Measurements from ENCODE around the gene KCNC4. TPM values are rescaled to one million over a fixed set of nuclear protein-coding genes. Genes with fewer than 3 reads are reported as not detected.

The KCNC4 gene
- total RNA-seq, 3 donors from 2014 or later = 4.9 to 12.8 (median 8.0) TPM

DNA sequence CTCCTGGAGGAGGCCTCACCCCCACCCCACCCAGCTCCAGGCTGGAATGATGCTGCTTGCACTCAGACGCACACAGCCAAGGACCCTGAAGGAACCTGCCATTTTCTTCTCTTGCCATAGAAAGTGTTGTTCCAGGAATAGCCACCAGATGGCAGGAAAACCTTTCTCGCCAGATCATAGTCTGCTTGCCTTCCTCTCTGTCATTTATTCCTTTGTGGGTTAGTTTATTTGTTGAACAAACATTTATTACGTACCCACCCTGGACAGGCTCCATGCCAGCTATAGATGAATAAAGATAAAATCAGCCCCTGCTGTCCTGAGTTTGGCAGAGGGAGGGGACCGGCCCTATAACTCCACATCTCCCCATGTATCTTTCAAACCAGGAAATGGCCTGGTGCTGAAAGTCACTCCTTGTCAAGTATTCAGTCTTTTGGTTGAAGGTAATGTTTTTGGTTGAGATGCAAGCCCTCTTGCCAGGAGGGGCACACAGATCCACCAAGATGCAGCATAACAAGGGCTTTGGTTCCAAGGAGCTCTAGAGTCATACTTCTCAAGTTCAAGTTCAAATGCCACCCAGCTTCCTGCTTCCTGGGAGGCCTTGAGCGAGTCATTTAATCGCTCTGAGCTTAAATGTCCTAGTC lies 7.0 kb upstream of the KCNC4 start:
- ATAC-seq (peak; percentile 81), DNase-seq (peak in 1 of 3 donors; percentile 93)
- TF ChIP-seq, protein P1, sequence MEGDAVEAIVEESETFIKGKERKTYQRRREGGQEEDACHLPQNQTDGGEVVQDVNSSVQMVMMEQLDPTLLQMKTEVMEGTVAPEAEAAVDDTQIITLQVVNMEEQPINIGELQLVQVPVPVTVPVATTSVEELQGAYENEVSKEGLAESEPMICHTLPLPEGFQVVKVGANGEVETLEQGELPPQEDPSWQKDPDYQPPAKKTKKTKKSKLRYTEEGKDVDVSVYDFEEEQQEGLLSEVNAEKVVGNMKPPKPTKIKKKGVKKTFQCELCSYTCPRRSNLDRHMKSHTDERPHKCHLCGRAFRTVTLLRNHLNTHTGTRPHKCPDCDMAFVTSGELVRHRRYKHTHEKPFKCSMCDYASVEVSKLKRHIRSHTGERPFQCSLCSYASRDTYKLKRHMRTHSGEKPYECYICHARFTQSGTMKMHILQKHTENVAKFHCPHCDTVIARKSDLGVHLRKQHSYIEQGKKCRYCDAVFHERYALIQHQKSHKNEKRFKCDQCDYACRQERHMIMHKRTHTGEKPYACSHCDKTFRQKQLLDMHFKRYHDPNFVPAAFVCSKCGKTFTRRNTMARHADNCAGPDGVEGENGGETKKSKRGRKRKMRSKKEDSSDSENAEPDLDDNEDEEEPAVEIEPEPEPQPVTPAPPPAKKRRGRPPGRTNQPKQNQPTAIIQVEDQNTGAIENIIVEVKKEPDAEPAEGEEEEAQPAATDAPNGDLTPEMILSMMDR (IDR thresholded peaks at IDR 0.05) = peak; percentile 60
- Histone ChIP-seq H3K9me3 (no peaks in the 10 kb centered on the region), H3K4me3 (no peak overlapping the region), H3K36me3 (ENCODE audit: low read depth) (no peaks in the 10 kb centered on the region), H3K4me1 (ENCODE audit: low read depth) (no peaks in the 10 kb centered on the region)
- intact Hi-C loops (cut with DNase I, micrococcal nuclease) = loop anchor here in 1 of 2 donors (5.0 kb wide), 1 partner anchor 249 kb away; the partner anchor contains the start of gene PROK1

- TF ChIP-seq, protein P1 (IDR thresholded peaks at IDR 0.05) = no peak
- Histone ChIP-seq H3K4me1 (ENCODE audit: low read depth) (peaks cover 11% of the 10 kb centered on the region), H3K4me3 (no peak overlapping the region), H3K9me3 (no peaks in the 10 kb centered on the region), H3K36me3 (ENCODE audit: low read depth) (no peaks in the 10 kb centered on the region)
- ATAC-seq (no peak), DNase-seq (no peak)
- intact Hi-C loops (cut with DNase I, micrococcal nuclease) = loop anchor here in 1 of 2 donors (2.0 kb wide), 2 partner anchors 108 to 256 kb away; no protein-coding TSS in a partner anchor
Measured at GRCh38 chr1:110205156-110205555, 5.0 kb upstream of the KCNC4 start.

- Histone ChIP-seq H3K36me3 (ENCODE audit: low read depth) (no peaks in the 10 kb centered on the region), H3K4me3 (no peak overlapping the region), H3K9me3 (no peaks in the 10 kb centered on the region), H3K4me1 (ENCODE audit: low read depth) (peaks cover 11% of the 10 kb centered on the region)
- intact Hi-C loops (cut with DNase I, micrococcal nuclease) = loop anchor here in 1 of 2 donors (2.0 kb wide), 2 partner anchors 107 to 255 kb away; no protein-coding TSS in a partner anchor
- no peak for ATAC-seq
- DNase-seq = no peak
- TF ChIP-seq, protein P1 (IDR thresholded peaks at IDR 0.05) = no peak
Measured at GRCh38 chr1:110205591-110206155, 4.4 kb upstream of the KCNC4 start.

DNA sequence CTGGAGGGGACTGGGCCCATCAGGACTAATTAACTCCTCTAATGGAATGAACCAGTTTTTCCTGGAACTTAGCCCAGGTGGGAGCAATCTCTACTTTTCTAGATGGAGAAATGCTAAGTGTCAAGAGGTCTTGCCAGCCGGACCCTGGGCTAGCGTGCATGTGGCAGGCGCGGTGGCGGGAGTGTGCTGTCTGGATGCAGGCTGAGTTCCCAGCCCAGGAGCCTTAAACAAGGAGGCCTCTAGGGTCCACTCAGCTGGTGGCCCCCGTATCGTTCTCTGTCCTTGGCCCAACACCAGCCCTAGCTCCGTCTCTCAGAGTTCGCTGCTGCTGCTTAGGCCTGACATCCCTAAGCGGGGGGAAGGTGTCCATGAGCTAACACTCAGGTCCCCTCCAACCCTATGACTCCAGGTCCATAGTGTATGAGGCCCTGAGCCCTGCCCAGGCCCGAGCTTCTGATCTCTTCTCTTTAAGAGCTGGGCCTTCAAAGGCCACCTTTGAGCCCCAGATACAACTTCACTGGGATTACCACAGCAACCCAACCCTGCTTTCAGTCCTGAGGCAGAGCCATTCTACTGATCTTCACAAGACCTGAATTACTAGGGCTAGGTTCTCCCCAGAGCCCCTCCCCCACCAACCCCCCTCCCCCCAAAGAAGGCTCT lies 3.7 kb upstream of the KCNC4 start:
- no peaks in the 10 kb centered on the region for H3K36me3 ChIP-seq (ENCODE audit: low read depth)
- H3K4me3 ChIP-seq = no peak overlapping the region
- intact Hi-C loops (cut with DNase I, micrococcal nuclease) = no loop called here
- DNase-seq (no peak), ATAC-seq (no peak)
- TF ChIP-seq, protein P1 (IDR thresholded peaks at IDR 0.05) = no peak
- H3K9me3 ChIP-seq = no peaks in the 10 kb centered on the region
- H3K4me1 ChIP-seq (ENCODE audit: low read depth) = peaks cover 11% of the 10 kb centered on the region

DNA sequence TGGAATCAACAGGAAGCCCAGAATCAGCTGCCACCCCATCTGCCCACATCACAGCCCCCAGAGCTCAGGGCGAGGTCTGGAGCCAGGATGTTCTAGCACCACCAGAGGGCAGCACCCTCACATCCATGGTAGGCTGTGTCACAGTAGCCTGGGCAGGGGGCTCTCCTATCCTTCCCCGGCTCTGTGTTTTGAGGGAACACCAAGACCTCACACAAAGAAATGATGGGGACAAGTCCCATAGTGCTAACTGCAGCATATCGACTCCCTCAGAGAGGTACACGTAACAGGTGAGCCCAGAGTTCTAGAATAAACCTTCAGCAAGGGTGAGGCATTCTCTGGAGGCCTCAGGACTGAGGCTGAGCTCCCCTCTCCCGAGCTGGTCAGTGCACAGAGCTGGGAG lies 2.3 kb upstream of the KCNC4 start:
- no peak overlapping the region for H3K4me3 ChIP-seq
- ATAC-seq (no peak), DNase-seq (peak in 2 of 3 donors; percentile 80 to 89)
- H3K9me3 ChIP-seq = no peaks in the 10 kb centered on the region
- no peaks in the 10 kb centered on the region for H3K36me3 ChIP-seq (ENCODE audit: low read depth)
- intact Hi-C loops (cut with DNase I, micrococcal nuclease) = loop anchor here in 1 of 2 donors (1.0 kb wide), 1 partner anchor 104 kb away; no protein-coding TSS in a partner anchor
- TF ChIP-seq, protein P1 (IDR thresholded peaks at IDR 0.05) = peak; percentile 74
- peaks cover 11% of the 10 kb centered on the region for H3K4me1 ChIP-seq (ENCODE audit: low read depth)

All from mucosa of descending colon (tissue), 3 donors.